Testis (tissue), 3 donors: ENCODE results near the gene LRRC4C. TPM values are rescaled to one million over a fixed set of nuclear protein-coding genes. Genes with fewer than 3 reads are reported as not detected.

Experiments used
- DNase-seq: peaks from one replicate; pipeline ENCODE4 v3.0.0-alpha.2; 2019
- H3K27ac ChIP-seq, 2 donors: fragments of 200-600 bp; sonication (generic); one replicate each; pipeline ENCODE4 v1.5.1; 2019
- H3K27me3 ChIP-seq: fragments of 200-600 bp; sonication (generic); one replicate; pipeline ENCODE4 v1.5.1; 2019
- H3K36me3 ChIP-seq: fragments of 200-600 bp; sonication (generic); one replicate; pipeline ENCODE4 v1.5.1; 2017; ENCODE audit warnings: low read depth; ENCODE audit errors: missing control alignments
- H3K4me1 ChIP-seq: fragments of 200-600 bp; sonication (generic); one replicate; pipeline ENCODE4 v1.5.1; 2019
- H3K4me3 ChIP-seq, 2 donors: fragments of 200-600 bp; sonication (generic); one replicate each; pipeline ENCODE4 v1.5.1; 2017 to 2019
- H3K9me3 ChIP-seq: fragments of 200-600 bp; sonication (generic); one replicate; pipeline ENCODE4 v1.5.1; 2017
- CTCF ChIP-seq, 3 experiments: fragments of 450-650 bp in 2 of 3; fragments of 200-600 bp in 1 of 3; sonication (generic) in 1 of 3; IDR thresholded peaks; one replicate each; pipeline ENCODE4 v1.5.1; 2016 to 2019; ENCODE audit warnings: antibody characterized with exemption in 3 of 3, mild to moderate bottlenecking in 2 of 3, moderate library complexity in 1 of 3
- POLR2A ChIP-seq: fragments of 450-650 bp; IDR thresholded peaks from one replicate; pipeline ENCODE4 v1.6.1; 2017; ENCODE audit warnings: antibody characterized with exemption, mild to moderate bottlenecking, moderate library complexity
- WGBS, 2 donors: methylation state at CpG; one replicate each; pipeline ENCODE4 v1.1.5; 2018; 5-methylcytosine and 5-hydroxymethylcytosine counted together
- intact Hi-C: fragments of 100-400 bp; cut with DNase I; formaldehyde crosslinking; loops from one replicate; pipeline ENCODE4 v1.15.1; 2023; ENCODE audit warnings: low total_unique reads
- polyA plus RNA-seq: library from polyadenylated mRNA; stranded (reverse); fragments of 350-450 nt; fragmentation: Illumina TruSeq; extraction: RNeasy Lipid Tissue Mini Kit (QIAGEN cat#74804); gene quantifications from one replicate; pipeline ENCODE4 v1.2.3, GENCODE V29; 2014; ENCODE audit warnings: low read depth, low replicate concordance; ENCODE audit not compliant: insufficient read depth
- total RNA-seq, 2 donors: library from RNA; depleted of rRNA; stranded (reverse); fragments of >200 nt; gene quantifications; one replicate each; pipeline ENCODE4 v1.2.3, GENCODE V29; 2016

The LRRC4C gene
- total and polyA plus RNA-seq, 3 donors from 2014 or later = 0.16 to 0.56 (median 0.45) TPM

GRCh38 chr11:40252236-40252635 is 1207.2 kb downstream of the LRRC4C start:
- no peak for DNase-seq
- no peaks in the 10 kb centered on the region for H3K27me3 ChIP-seq
- no peak overlapping the region for H3K4me3 ChIP-seq
- no peak overlapping the region for H3K27ac ChIP-seq
- TF ChIP-seq POLR2A (no peak), CTCF (IDR thresholded peaks at IDR 0.05) (no peak)
- 84 to 90% methylated on average over 4 of the region's 4 CpGs for WGBS, 2 donors
- H3K36me3 ChIP-seq = no peaks in the 10 kb centered on the region
- H3K9me3 ChIP-seq = no peaks in the 10 kb centered on the region
- intact Hi-C loops = no loop called here
- H3K4me1 ChIP-seq = no peaks in the 10 kb centered on the region

GRCh38 chr11:40246983-40247382 is 1212.5 kb downstream of the LRRC4C start:
- Histone ChIP-seq H3K4me1 (no peaks in the 10 kb centered on the region), H3K36me3 (no peaks in the 10 kb centered on the region), H3K9me3 (no peaks in the 10 kb centered on the region), H3K4me3 (no peak overlapping the region), H3K27ac (no peak overlapping the region), H3K27me3 (no peaks in the 10 kb centered on the region)
- TF ChIP-seq CTCF (IDR thresholded peaks at IDR 0.05) (no peak), POLR2A (no peak)
- 70 to 81% methylated on average over 2 of the region's 2 CpGs for WGBS, 2 donors
- intact Hi-C loops = no loop called here
- no peak for DNase-seq

GRCh38 chr11:40241524-40242051 is 1217.9 kb downstream of the LRRC4C start:
- H3K4me1 ChIP-seq = no peaks in the 10 kb centered on the region
- intact Hi-C loops = no loop called here
- H3K27me3 ChIP-seq = no peaks in the 10 kb centered on the region
- no peak for TF ChIP-seq CTCF (IDR thresholded peaks at IDR 0.05)
- TF ChIP-seq POLR2A = no peak
- no peaks in the 10 kb centered on the region for H3K9me3 ChIP-seq
- DNase-seq = no peak
- H3K36me3 ChIP-seq = no peaks in the 10 kb centered on the region
- no peak overlapping the region for H3K4me3 ChIP-seq
- no peak overlapping the region for H3K27ac ChIP-seq

GRCh38 chr11:40240284-40240683 is 1219.2 kb downstream of the LRRC4C start:
- H3K27ac ChIP-seq = no peak overlapping the region

More at GRCh38 chr11:40240284-40240683, 1219.2 kb downstream of the LRRC4C start:
- WGBS, 2 donors = 94 to 95% methylated on average over 2 of the region's 2 CpGs
- Histone ChIP-seq H3K36me3 (no peaks in the 10 kb centered on the region), H3K4me3 (no peak overlapping the region), H3K27me3 (no peaks in the 10 kb centered on the region), H3K9me3 (no peaks in the 10 kb centered on the region), H3K4me1 (no peaks in the 10 kb centered on the region)
- no peak for TF ChIP-seq POLR2A
- TF ChIP-seq CTCF (IDR thresholded peaks at IDR 0.05) = no peak
- intact Hi-C loops = no loop called here
- no peak for DNase-seq
